ENCODE data around the gene VWF. TPM values are rescaled to one million over a fixed set of nuclear protein-coding genes. Genes with fewer than 3 reads are reported as not detected.

Gene VWF
- total and polyA plus RNA-seq, 2 donors (not counting 1 experiment from before 2014, with no cell fraction given) = not detected

DNA sequence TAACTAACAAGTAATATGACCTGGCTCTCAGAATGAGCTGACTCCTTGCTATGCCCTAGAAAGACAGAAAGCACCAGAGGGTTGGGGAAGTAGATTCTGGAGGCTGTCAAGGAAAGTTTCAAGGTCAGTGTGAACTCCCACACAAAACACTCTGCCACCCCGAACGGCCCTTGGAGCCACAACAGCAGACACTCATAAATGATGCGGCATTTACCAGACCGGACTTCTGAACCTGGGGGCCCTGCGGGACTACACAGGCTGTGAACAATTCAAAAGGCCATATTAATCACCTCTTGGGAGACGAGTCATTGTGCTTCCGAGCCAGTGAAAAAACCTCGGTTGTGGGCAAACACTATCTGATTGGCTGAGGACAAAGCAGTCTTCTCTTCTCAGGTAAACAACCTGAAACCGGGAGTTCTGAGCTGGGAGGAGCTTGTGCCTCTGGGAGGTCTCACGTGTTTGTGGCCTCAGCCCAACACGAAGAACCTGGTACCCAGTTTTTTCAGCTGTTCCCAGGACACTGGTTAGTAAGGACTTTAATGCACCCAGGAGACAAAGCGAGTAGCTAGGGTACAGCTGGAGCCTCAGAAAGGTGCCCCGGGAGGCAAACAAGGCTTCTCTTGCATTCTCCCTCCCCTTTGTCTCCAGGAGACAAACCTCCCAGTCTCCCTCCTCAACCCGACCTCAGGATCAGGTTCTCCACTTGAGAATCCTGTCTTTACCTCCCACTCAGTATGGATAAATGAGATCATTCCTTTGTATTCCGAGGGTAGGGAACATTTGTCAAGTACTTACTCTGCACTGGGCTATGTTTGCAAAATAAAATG lies 35.3 kb downstream of the VWF start:
- H3K9ac ChIP-seq (ENCODE audit: low read length) = no peak overlapping the region
- no peak for TF ChIP-seq EZH2 (IDR thresholded peaks at IDR 0.05; ENCODE audit: borderline replicate concordance, insufficient read depth, low read depth, low read length, poor library complexity, severe bottlenecking)
- TF ChIP-seq, protein P1, sequence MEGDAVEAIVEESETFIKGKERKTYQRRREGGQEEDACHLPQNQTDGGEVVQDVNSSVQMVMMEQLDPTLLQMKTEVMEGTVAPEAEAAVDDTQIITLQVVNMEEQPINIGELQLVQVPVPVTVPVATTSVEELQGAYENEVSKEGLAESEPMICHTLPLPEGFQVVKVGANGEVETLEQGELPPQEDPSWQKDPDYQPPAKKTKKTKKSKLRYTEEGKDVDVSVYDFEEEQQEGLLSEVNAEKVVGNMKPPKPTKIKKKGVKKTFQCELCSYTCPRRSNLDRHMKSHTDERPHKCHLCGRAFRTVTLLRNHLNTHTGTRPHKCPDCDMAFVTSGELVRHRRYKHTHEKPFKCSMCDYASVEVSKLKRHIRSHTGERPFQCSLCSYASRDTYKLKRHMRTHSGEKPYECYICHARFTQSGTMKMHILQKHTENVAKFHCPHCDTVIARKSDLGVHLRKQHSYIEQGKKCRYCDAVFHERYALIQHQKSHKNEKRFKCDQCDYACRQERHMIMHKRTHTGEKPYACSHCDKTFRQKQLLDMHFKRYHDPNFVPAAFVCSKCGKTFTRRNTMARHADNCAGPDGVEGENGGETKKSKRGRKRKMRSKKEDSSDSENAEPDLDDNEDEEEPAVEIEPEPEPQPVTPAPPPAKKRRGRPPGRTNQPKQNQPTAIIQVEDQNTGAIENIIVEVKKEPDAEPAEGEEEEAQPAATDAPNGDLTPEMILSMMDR (IDR thresholded peaks at IDR 0.05) = no peak
- no peak overlapping the region for H3K4me3 ChIP-seq (ENCODE audit: control extremely low read depth in 1 of 5, extremely low read depth in 1 of 5, insufficient read depth in 1 of 5, low read depth in 2 of 5, low read length in 4 of 5)
- Mint-ChIP-seq H3K4me1 (no peaks in the 10 kb centered on the region), H3K9me3 (ENCODE audit: insufficient read depth) (no peaks in the 10 kb centered on the region), H3K4me3 (no peak overlapping the region), H3K27ac (no peak overlapping the region), H3K27me3 (peaks cover 36% of the 10 kb centered on the region)
- ATAC-seq (ENCODE audit: low read depth) = no peak
- no peaks in the 10 kb centered on the region for H3K79me2 ChIP-seq (ENCODE audit: control insufficient read depth, insufficient read depth, low read length)
- POLR2A ChIA-PET = no interaction called here
- H3K27ac ChIP-seq (ENCODE audit: low read length in 2 of 2) = no peak overlapping the region
- no peak overlapping the region for H3K4me2 ChIP-seq (replicated peaks; ENCODE audit: low read depth, low read length, poor library complexity, severe bottlenecking)
- H4K20me1 ChIP-seq (ENCODE audit: control insufficient read depth, insufficient read depth, low read length, poor library complexity, severe bottlenecking) = no peaks in the 10 kb centered on the region
- peaks cover 0 to 15% (median 0%) of the 10 kb centered on the region in 4 experiments for H3K27me3 ChIP-seq (replicated peaks in 1 of 4; ENCODE audit: control extremely low read depth in 1 of 4, control insufficient read depth in 3 of 4, insufficient read depth in 4 of 4, low read length in 3 of 4)
- no peaks in the 10 kb centered on the region for H3K36me3 ChIP-seq (replicated peaks in 1 of 2; ENCODE audit: control extremely low read depth in 1 of 2, control insufficient read depth in 1 of 2, extremely low read depth in 1 of 2, insufficient read depth in 2 of 2, low read length in 1 of 2)
- no peak for DNase-seq
- H3K9me3 ChIP-seq (ENCODE audit: control extremely low read depth in 1 of 3, control insufficient read depth in 2 of 3, insufficient read depth in 1 of 3, low read length in 2 of 3) = peaks cover 0 to 7% (median 0%) of the 10 kb centered on the region in 3 donors
- intact Hi-C loops (cut with micrococcal nuclease) = no loop called here
- WGBS (ENCODE audit: insufficient coverage) = 74% methylated on average over 13 of the region's 15 CpGs
- CTCF ChIA-PET = no interaction called here
- no peaks in the 10 kb centered on the region for H3K4me1 ChIP-seq (ENCODE audit: control insufficient read depth in 2 of 2, insufficient read depth in 2 of 2, low read length in 2 of 2)
- no peak overlapping the region for H2AFZ ChIP-seq (ENCODE audit: insufficient read depth, low read depth, low read length, poor library complexity, severe bottlenecking)

DNA sequence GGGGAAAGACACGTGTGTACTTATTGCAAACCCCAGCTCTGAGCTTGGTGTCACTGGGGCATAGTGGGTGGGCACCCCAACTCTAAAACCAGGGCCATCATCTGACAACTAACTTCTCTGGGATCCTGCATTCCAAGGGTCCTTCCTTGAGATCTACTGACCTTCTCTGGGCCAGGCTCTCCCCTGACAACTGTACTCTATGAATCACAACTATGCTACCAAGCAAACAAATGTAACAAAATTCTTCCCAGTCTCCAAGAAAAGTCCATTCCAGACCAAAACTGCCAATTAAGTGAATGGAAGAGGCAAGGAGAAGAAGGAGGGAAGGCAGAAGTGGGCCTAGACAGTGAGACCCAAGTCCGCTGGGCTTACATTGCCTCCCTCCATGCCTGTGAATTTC lies 38.2 kb downstream of the VWF start:
- no peaks in the 10 kb centered on the region for H3K36me3 ChIP-seq (replicated peaks in 1 of 2; ENCODE audit: control extremely low read depth in 1 of 2, control insufficient read depth in 1 of 2, extremely low read depth in 1 of 2, insufficient read depth in 2 of 2, low read length in 1 of 2)
- H2AFZ ChIP-seq (ENCODE audit: insufficient read depth, low read depth, low read length, poor library complexity, severe bottlenecking) = no peak overlapping the region
- peaks cover 29% of the 10 kb centered on the region for H3K27me3 Mint-ChIP-seq
- H3K4me3 ChIP-seq (ENCODE audit: control extremely low read depth in 1 of 5, extremely low read depth in 1 of 5, insufficient read depth in 1 of 5, low read depth in 2 of 5, low read length in 4 of 5) = no peak overlapping the region
- H3K9me3 Mint-ChIP-seq (ENCODE audit: insufficient read depth) = no peaks in the 10 kb centered on the region
- H3K4me2 ChIP-seq (replicated peaks; ENCODE audit: low read depth, low read length, poor library complexity, severe bottlenecking) = no peak overlapping the region
- H3K9me3 ChIP-seq (ENCODE audit: control extremely low read depth in 1 of 3, control insufficient read depth in 2 of 3, insufficient read depth in 1 of 3, low read length in 2 of 3) = no peaks in the 10 kb centered on the region
- H4K20me1 ChIP-seq (ENCODE audit: control insufficient read depth, insufficient read depth, low read length, poor library complexity, severe bottlenecking) = no peaks in the 10 kb centered on the region
- no peak overlapping the region for H3K9ac ChIP-seq (ENCODE audit: low read length)
- no peak overlapping the region for H3K4me3 Mint-ChIP-seq
- intact Hi-C loops (cut with micrococcal nuclease) = no loop called here
- H3K4me1 ChIP-seq (ENCODE audit: control insufficient read depth in 2 of 2, insufficient read depth in 2 of 2, low read length in 2 of 2) = no peaks in the 10 kb centered on the region
- H3K27me3 ChIP-seq (replicated peaks in 1 of 4; ENCODE audit: control extremely low read depth in 1 of 4, control insufficient read depth in 3 of 4, insufficient read depth in 4 of 4, low read length in 3 of 4) = peaks cover 0 to 15% (median 0%) of the 10 kb centered on the region in 4 experiments
- CTCF ChIA-PET = no interaction called here
- no peaks in the 10 kb centered on the region for H3K79me2 ChIP-seq (ENCODE audit: control insufficient read depth, insufficient read depth, low read length)
- POLR2A ChIA-PET = no interaction called here
- H3K27ac Mint-ChIP-seq = no peak overlapping the region
- WGBS (ENCODE audit: insufficient coverage) = 83% methylated on average over 2 of the region's 2 CpGs
- DNase-seq = no peak
- no peak overlapping the region for H3K27ac ChIP-seq (ENCODE audit: low read length in 2 of 2)
- H3K4me1 Mint-ChIP-seq = no peaks in the 10 kb centered on the region
- ATAC-seq (ENCODE audit: low read depth) = no peak
- TF ChIP-seq, protein P1 (IDR thresholded peaks at IDR 0.05) = no peak
- TF ChIP-seq EZH2 (IDR thresholded peaks at IDR 0.05; ENCODE audit: borderline replicate concordance, insufficient read depth, low read depth, low read length, poor library complexity, severe bottlenecking) = no peak
